Measurements from ENCODE around the gene GCNT4.

DNA sequence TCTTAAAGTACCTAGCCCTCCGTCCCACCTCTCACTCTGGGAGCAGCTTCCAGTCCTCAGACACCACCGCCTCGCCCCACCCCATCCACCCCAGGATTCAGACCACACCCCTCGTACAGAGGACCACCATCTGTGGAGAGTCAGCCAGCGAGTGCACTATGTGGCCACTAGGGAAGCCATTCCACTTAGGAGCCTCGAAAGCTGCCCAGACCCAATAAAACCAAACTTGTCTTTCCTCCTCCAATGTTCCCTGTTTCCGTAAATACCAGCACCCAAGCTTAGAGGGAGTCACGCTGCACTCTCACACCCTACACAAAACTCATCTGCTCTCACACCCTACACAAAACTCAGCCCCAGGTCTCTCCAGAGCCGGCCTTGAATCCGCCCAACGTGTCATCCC is 1.9 kb downstream of the GCNT4 start:
- 0 out of 2 replicates have a peak, but pooled peaks have one; percentile 0 for TF ChIP-seq CTCF (conservative IDR thresholded peaks at IDR 0.05)
- no peak for TF ChIP-seq ZFX (IDR thresholded peaks at IDR 0.05)
